Activated naive CD8-positive, alpha-beta T cell (primary cell): ENCODE results near the gene BBS1.
"Not testable (repeated sequence)": the region's sequence is repeated elsewhere in the genome, so short reads cannot be mapped to it uniquely, and the experiment has no call there.

Source experiments
- H3K27ac Mint-ChIP-seq: one replicate; pipeline ENCODE4 v1.8.0; 2021; ENCODE audit warnings: mixed read lengths
- H3K27me3 Mint-ChIP-seq: one replicate; pipeline ENCODE4 v1.8.0; 2021; ENCODE audit warnings: mixed read lengths
- H3K36me3 Mint-ChIP-seq: one replicate; pipeline ENCODE4 v1.8.0; 2021; ENCODE audit warnings: mixed read lengths
- H3K4me1 Mint-ChIP-seq: one replicate; pipeline ENCODE4 v1.8.0; 2021; ENCODE audit warnings: low read depth, mixed read lengths
- H3K4me3 Mint-ChIP-seq: one replicate; pipeline ENCODE4 v1.8.0; 2021; ENCODE audit warnings: mild to moderate bottlenecking, mixed read lengths
- H3K9me3 Mint-ChIP-seq: one replicate; pipeline ENCODE4 v1.8.0; 2021; ENCODE audit warnings: low read depth, mixed read lengths

BBS1 gene

GRCh38 chr11:66563832-66564231, 53.4 kb downstream of the BBS1 start:
- no peak overlapping the region for H3K4me3 Mint-ChIP-seq
- H3K27ac Mint-ChIP-seq, result no peak overlapping the region
- no peaks in the 10 kb centered on the region for H3K27me3 Mint-ChIP-seq
- no peaks in the 10 kb centered on the region for H3K36me3 Mint-ChIP-seq
- peaks cover 10% of the 10 kb centered on the region for H3K4me1 Mint-ChIP-seq
- H3K9me3 Mint-ChIP-seq, result no peaks in the 10 kb centered on the region

GRCh38 chr11:66564538-66564937, 54.1 kb downstream of the BBS1 start:
- Mint-ChIP-seq H3K27ac (no peak overlapping the region), H3K9me3 (no peaks in the 10 kb centered on the region), H3K36me3 (no peaks in the 10 kb centered on the region), H3K4me3 (no peak overlapping the region), H3K4me1 (peaks cover 8% of the 10 kb centered on the region), H3K27me3 (no peaks in the 10 kb centered on the region)

GRCh38 chr11:66564984-66565383, 54.5 kb downstream of the BBS1 start:
- no peaks in the 10 kb centered on the region for H3K36me3 Mint-ChIP-seq
- peaks cover 8% of the 10 kb centered on the region for H3K4me1 Mint-ChIP-seq
- H3K9me3 Mint-ChIP-seq, result no peaks in the 10 kb centered on the region
- no peak overlapping the region for H3K27ac Mint-ChIP-seq
- no peak overlapping the region for H3K4me3 Mint-ChIP-seq
- no peaks in the 10 kb centered on the region for H3K27me3 Mint-ChIP-seq

- peaks cover 8% of the 10 kb centered on the region for H3K4me1 Mint-ChIP-seq
- no peaks in the 10 kb centered on the region for H3K36me3 Mint-ChIP-seq
- H3K27ac Mint-ChIP-seq, result no peak overlapping the region
- H3K4me3 Mint-ChIP-seq, result peak overlapping the region; percentile 17
- H3K9me3 Mint-ChIP-seq, result no peaks in the 10 kb centered on the region
- H3K27me3 Mint-ChIP-seq, result no peaks in the 10 kb centered on the region
Observed at GRCh38 chr11:66566221-66566620, 55.8 kb downstream of the BBS1 start.

- H3K27me3 Mint-ChIP-seq, result no peaks in the 10 kb centered on the region
- no peaks in the 10 kb centered on the region for H3K9me3 Mint-ChIP-seq
- H3K36me3 Mint-ChIP-seq, result no peaks in the 10 kb centered on the region
- peak overlapping the region; percentile 78 for H3K4me3 Mint-ChIP-seq
- H3K4me1 Mint-ChIP-seq, result peaks cover 8% of the 10 kb centered on the region
- no peak overlapping the region for H3K27ac Mint-ChIP-seq
Observed at GRCh38 chr11:66567787-66568123, 57.3 kb downstream of the BBS1 start.

- no peaks in the 10 kb centered on the region for H3K9me3 Mint-ChIP-seq
- H3K36me3 Mint-ChIP-seq, result no peaks in the 10 kb centered on the region
- H3K27ac Mint-ChIP-seq, result peak within 1 kb of the TSS; percentile 85
- peaks cover 8% of the 10 kb centered on the region for H3K4me1 Mint-ChIP-seq
- no peaks in the 10 kb centered on the region for H3K27me3 Mint-ChIP-seq
- H3K4me3 Mint-ChIP-seq, result peak within 1 kb of the TSS; percentile 83
Observed at GRCh38 chr11:66568124-66568916, 57.9 kb downstream of the BBS1 start, which contains the start of gene CTSF. TSS of gene CTSF (minus strand) at chr11:66568606. CDS start at chr11:66568486, 120 bp downstream.

GRCh38 chr11:66569076-66569475, 58.6 kb downstream of the BBS1 start:
- Mint-ChIP-seq H3K27ac (no peak overlapping the region), H3K36me3 (no peaks in the 10 kb centered on the region), H3K4me3 (peak overlapping the region; percentile 83), H3K27me3 (no peaks in the 10 kb centered on the region), H3K4me1 (peaks cover 8% of the 10 kb centered on the region), H3K9me3 (no peaks in the 10 kb centered on the region)

GRCh38 chr11:66570079-66570849, 59.8 kb downstream of the BBS1 start:
- Mint-ChIP-seq H3K9me3 (no peaks in the 10 kb centered on the region), H3K27me3 (no peaks in the 10 kb centered on the region), H3K4me1 (peaks cover 8% of the 10 kb centered on the region), H3K27ac (no peak overlapping the region), H3K4me3 (no peak overlapping the region), H3K36me3 (no peaks in the 10 kb centered on the region)

GRCh38 chr11:66570850-66571180, 60.4 kb downstream of the BBS1 start:
- no peaks in the 10 kb centered on the region for H3K27me3 Mint-ChIP-seq
- H3K4me3 Mint-ChIP-seq, result no peak overlapping the region
- H3K4me1 Mint-ChIP-seq, result peaks cover 8% of the 10 kb centered on the region
- H3K27ac Mint-ChIP-seq, result no peak overlapping the region
- no peaks in the 10 kb centered on the region for H3K36me3 Mint-ChIP-seq
- no peaks in the 10 kb centered on the region for H3K9me3 Mint-ChIP-seq

- no peak overlapping the region for H3K27ac Mint-ChIP-seq
- H3K4me3 Mint-ChIP-seq, result peak overlapping the region; percentile 30
- peaks cover 10% of the 10 kb centered on the region for H3K4me1 Mint-ChIP-seq
- H3K36me3 Mint-ChIP-seq, result peaks cover 2% of the 10 kb centered on the region
- H3K27me3 Mint-ChIP-seq, result peaks cover 2% of the 10 kb centered on the region
- H3K9me3 Mint-ChIP-seq, result no peaks in the 10 kb centered on the region
Observed at GRCh38 chr11:66579017-66579606, 68.7 kb downstream of the BBS1 start.

GRCh38 chr11:66580803-66581202, 70.4 kb downstream of the BBS1 start:
- no peak overlapping the region for H3K4me3 Mint-ChIP-seq
- no peaks in the 10 kb centered on the region for H3K9me3 Mint-ChIP-seq
- H3K4me1 Mint-ChIP-seq, result peaks cover 10% of the 10 kb centered on the region
- no peak overlapping the region for H3K27ac Mint-ChIP-seq
- H3K36me3 Mint-ChIP-seq, result peaks cover 2% of the 10 kb centered on the region
- H3K27me3 Mint-ChIP-seq, result peaks cover 2% of the 10 kb centered on the region

GRCh38 chr11:66581261-66581660, 70.8 kb downstream of the BBS1 start:
- Mint-ChIP-seq H3K4me3 (no peak overlapping the region), H3K36me3 (peaks cover 2% of the 10 kb centered on the region), H3K4me1 (peaks cover 10% of the 10 kb centered on the region), H3K27ac (no peak overlapping the region), H3K9me3 (no peaks in the 10 kb centered on the region), H3K27me3 (peaks cover 2% of the 10 kb centered on the region)

GRCh38 chr11:66582565-66583147, 72.2 kb downstream of the BBS1 start:
- H3K36me3 Mint-ChIP-seq, H3K4me1 Mint-ChIP-seq, H3K9me3 Mint-ChIP-seq, H3K27ac Mint-ChIP-seq, H3K27me3 Mint-ChIP-seq, H3K4me3 Mint-ChIP-seq: not testable (repeated sequence)
